Stimulated activated CD4-positive, alpha-beta T cell treated with anti-CD3 and anti-CD28 coated beads, Interleukin-12 subunit alpha, Interleukin-12 subunit beta, amount 100 ng/mL, for 24 hours (primary cell): Measurements from ENCODE around the gene MAGT1.
"Not testable (repeated sequence)": the region's sequence is repeated elsewhere in the genome, so short reads cannot be mapped to it uniquely, and the experiment has no call there.

Experiments used
- DNase-seq, 2 experiments: peaks; one replicate each; pipeline ENCODE4 v3.0.0-alpha.2; 2020; ENCODE audit warnings: low read depth in 2 of 2

MAGT1 gene

DNA sequence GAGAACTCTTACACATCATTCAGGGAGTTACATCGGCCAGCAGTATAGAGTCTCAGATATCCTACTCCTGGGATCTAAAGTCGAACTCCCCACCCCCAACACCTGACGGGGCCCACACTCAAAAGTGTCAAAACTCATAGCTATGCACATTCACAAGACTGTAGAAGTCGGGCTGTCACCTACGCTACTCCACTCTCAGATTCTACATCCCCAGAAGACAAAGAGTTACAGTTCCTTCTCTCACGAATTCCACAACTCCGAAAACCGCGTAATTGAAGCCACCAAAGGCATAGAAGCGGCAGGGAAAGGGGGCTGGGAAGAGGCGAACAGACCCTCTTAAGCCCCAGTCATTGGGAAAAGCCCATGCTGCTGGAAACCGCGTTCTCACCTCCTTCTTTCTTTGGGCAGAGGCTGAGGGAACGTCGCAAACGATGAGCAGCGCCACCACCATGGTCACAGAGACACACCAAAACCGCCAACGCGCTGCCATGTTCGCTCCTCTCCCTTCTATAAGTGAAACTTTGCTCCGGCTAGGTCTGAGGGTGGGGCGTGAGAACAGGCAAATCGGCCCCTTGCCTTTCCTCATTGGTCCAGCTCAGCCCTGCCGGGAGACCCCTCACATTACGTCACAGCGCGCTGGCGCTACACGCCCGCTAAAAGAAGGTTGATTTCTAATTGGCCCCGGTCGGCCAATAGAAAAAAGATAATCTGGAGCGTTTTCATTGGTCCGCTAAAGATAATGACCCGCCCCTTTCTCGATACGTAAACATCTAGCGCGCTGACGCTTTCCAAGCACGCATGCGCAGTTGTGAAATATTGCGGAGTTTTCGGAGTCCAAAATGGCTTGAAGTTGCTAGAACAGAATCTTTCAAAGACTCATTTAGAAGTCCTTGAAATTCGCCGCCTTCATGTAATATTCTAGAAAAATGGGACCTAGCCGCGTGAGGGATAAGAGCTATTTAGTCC lies at the start of gene MAGT1:
Gene MAGT1, minus strand, starts transcription at position 515 of the 966 bp plus-strand sequence. Its CDS starts 25 bp downstream, at position 490.
- DNase-seq = peak; percentile 78 to 81

DNA sequence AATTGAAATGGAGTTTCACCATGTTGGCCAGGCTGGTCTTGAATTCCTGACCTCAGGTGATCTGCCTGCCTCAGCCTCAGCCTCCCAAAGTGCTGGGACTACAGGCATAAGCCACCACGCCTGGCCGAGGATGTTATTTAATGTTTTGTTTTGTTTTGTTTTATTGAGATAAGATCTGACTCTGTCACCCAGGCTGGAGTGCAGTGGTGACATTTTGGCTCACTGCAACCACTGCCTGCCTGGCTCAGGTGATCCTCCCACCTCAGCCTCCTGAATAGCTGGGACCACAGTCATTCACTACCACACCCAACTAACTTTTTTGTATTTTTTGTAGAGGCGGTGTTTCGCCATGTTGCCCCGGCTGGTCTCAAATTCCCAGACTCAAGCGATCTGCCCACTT lies 49.8 kb upstream of the MAGT1 start:
- not testable (repeated sequence) for DNase-seq

DNA sequence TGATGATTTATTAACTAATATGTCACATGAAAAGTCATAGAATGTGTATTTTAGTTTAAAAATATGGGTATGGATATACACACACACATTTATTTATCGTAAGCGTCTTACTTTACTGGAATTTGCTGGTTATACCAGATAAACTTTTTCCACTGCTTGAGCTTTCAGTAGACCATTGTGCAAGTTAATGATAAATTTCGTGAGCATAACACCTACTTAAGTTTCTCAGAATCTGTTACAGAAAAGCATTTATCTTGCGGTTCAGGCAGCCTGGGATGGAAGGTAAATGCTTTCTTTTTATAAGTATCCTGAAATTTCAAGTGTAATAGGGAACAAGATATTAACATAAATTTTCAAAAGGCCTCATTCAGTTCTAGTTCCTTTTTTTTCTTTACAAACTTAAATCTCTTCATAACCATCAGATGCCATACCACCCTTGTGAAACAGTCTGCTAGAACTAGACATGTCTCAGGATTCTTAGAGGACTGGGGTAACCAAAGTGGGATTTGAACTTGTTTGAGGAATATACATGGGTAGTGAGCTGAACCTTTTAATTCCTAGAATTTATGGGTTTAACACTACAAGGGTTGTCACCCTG lies 42.9 kb upstream of the MAGT1 start:
- no peak for DNase-seq

DNA sequence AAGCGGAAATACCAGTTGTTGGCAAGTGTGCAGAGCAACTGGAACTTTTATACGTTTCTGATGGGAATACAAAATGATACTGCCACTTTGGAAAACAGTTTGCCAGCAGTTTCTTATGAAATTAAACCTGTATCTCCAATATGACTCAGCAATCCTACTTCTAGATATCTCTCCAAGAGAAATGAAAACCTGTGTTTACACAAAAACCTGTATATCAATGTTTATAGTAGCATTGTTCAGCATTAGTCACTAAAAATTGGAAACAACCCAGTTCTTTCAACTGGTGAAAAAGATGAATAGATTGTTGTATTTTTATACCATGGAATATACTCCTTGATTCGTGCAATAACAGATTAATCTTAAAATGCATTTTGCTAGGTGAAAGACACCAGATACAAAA lies 42.1 kb upstream of the MAGT1 start:
- no peak for DNase-seq

DNA sequence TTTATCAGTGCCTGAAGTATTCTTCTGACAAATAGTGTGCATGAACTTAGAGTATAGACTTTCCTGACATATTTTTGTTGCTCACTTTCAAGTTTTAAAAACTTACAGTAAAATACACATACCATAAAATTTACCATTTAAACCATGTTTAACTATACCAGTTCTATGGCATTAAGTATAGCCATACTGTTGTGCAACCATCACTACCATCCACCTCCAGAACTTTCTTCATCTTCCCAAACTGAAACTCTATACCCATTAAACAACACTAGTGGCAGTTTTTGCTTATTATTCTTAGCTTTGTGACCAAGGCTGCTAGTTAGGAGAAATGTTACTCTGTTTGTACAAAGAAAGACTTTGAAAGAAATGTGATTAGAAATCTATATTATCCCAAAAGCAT lies 41.1 kb upstream of the MAGT1 start:
- DNase-seq = no peak

DNA sequence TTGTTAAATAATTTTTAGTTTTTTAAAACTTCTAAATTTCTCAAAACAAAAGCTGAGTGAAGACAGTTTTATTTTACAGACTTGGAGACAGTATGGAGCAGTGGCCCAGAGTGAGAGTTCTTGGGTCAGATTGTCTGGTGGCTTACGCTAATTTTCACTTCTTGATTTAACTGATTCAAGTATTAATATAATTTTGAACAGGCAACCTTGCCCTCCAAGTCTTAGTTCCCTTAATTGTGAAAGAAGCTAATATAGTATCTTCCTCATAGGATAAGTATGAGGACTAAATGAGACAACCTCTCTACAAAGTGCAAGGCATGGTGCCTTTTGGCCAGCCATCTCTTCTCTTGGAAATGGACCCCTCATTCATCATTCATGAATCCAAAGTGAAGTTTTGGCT lies 40.7 kb upstream of the MAGT1 start:
- DNase-seq = no peak

DNA sequence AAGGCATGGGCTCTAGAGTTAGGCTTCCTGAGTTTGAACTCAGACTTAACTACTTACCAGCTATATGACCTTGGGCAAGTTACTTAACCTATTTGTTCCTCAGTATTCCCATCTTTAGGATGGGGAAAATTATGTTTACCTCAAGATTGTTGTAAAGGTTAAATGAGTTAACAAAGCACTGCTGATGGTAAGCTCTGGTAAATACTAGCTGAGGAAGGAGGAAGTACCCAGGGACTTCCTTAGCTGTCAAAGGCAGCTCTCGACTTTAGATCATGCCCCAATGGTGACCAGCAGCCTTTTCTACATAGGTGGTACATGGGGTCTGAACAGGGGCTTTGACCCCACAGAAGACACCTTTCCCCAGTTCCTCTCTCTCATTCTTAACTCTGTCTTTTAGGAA lies 35.3 kb upstream of the MAGT1 start:
- no peak for DNase-seq

DNA sequence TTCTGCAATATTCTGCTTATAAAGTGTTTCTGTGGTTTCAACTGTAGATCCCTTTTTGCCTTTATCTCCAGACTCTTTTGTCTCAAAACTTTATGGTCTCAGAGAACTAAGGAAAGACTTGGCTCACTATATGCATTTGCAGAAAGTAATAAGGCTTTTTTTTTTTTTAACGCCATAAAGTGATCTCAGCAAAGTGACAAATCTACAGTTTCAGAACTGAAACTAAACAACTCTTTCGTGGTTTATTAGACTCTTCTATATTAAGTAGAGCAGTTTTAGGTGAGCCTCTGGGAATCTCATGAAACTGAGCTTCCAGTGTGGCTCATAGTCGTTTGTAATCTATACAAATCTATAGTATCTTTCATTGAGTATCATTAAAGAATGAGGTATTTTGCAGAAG lies 30.5 kb upstream of the MAGT1 start:
- DNase-seq = no peak

DNA sequence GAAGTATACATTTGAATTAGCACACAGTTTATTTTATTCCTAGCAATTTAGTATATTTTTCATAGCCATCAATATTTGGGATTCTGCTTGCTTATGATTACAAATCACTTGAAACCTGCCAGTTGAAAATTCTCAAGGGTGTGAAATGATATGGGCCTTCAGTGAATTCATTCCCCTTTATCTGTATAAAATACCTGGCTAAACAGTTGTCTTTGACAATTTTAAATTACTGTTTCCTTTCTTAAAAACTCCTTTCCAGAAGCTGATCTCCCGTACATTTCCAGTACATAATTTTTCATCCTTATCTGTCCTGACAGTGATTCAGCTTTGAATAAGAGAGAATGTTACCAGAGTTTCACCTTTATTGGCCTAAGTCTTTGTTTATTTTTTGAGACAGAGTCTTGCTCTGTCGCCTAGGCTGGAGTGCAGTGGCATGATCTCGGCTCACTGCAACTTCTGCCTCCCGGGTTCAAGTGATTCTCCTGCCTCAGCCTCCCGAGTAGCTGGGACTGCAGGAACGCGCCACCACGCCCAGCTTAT lies 29.2 kb upstream of the MAGT1 start:
- no peak for DNase-seq

DNA sequence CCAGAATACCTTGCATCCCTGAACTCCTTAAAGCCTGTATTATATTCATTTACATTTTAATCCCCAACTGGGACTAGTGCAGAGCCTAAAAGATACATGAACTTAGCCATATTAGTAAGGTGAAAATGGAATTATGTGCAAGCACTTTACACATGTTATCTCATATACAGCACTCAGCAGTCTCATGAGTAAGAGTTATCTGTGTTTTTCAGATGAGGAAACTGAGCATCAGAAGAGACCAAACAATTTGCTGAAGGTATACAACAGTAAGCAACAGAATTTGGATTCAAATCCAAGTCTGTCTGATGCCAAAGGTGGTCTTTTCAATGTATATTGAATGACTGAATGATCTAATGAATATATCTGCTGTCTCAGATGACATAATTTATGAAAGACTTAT lies 27.6 kb upstream of the MAGT1 start:
- no peak for DNase-seq

DNA sequence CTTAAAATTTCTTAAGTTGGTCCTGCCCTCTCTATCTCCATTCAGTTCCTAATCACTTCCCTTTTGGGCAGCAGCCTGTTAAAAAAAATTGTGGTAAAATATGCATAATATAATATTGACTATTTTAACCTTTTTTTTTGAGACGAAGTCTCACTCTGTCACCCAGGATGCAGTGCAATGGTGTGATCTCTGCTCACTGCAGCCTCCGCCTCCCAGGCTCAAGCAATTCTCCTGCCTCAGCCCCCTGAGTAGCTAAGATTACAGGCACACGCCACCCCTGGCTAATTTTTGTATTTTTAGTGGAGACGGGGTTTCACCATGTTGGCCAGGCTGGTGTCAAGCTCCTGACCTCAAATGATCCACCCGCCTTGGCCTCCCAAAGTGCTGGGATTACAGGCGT lies 24.1 kb upstream of the MAGT1 start:
- not testable (repeated sequence) for DNase-seq

DNA sequence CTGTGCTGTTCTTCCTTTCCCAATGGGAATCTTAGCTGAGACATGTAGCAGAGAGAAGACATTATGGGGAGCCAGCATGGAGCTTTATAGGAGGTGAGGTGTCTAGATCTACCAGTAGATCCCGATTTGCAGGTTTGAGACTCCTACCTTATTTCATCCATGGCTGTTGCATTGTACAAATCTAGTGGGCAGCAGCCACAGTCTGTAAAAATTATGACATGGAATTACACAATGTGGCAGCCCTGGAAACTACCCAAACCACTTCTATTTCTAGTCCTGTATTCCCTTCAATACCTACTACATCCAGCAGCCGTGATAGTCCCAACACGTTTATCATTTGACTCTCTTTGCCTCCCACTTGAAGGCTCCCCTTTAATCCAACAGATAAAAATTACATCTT lies 23.3 kb upstream of the MAGT1 start:
- DNase-seq = no peak

DNA sequence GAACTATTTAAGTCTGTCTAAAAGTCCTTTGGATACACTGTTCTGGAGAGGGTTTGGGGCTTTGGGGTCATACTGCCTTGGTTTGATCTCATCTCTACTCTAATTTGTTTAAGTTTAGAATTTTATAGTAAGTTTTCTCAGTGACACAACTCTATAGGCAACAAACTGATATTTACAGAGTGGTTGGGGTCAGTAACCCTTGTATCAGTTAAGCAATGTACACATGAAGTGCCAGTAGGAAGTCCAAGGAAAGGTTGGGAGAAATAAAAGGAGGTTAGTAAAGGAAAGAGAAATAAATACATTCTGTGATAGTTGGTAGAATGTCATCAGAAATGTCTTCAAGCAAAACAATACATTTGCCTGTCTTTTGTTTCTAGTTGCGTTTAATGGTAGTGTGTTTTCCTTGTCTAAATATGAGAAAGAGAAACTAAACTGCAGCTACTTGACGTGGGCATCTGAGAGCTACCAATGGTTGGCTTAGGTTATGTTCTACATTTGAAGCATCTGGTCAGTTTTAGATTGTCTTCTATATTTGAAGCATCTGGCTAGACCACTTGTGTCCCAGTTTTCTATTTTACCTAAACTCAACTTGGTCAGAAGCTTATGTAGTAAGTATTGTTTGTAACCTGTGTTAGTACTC lies 22.2 kb upstream of the MAGT1 start:
- DNase-seq = no peak

DNA sequence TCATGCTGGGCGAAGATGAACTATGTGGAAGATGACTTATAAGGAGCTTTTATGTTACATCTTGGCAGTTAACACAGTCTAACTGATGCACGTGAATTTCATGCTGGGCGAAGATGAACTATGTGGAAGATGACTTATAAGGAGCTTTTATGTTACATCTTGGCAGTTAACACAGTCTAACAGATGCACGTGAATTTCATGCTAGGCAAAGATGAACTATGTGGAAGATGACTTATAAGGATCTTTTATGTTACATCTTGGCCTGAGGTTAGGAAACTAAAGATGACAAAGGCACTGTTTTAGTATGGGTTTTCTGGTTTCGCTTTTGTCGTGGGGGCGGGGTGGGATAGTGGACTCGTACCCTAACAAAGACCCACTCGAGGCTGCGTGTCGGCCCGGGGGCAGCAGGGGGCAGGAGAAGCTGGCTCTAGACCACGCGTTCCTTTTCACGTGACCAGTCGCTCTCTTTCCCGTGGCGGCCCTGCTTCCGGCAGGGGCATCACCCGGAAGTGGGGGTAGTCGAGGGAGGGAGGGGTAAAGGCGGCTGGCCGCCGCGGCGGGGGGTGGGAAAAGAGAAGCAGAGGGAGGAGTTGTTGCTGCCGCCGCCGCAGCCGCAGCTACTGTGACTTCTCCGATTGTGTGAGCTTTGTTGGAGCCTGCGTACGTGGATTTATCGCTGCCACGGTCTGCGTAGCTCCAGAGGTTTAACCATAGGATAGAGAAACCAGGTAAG lies 15.0 kb upstream of the MAGT1 start, which contains the start of gene ATP7A:
Gene ATP7A, plus strand, starts transcription at position 586 of the 733 bp plus-strand sequence. CDS start 60,949 bp downstream, outside the sequence.
- peak; percentile 75 to 82 for DNase-seq

DNA sequence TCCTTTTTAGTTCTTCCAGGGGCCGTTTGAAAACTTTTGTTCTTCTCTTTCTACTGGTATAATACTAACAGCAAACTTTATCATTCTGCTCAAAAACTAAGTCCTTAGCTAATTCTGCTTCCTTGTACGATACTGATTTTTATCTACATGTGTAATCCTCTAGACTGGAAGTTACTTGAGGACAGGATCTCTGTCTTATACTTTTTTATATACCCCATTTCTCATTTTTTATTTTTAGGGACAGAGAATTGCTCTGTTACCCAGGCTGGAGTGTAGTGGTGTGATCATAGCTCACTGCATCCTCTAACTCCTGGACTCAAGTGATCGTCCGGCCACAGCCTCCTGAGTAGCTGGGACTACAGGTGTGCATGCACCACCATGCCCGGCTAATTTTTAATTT lies 6.3 kb upstream of the MAGT1 start:
- no peak for DNase-seq

DNA sequence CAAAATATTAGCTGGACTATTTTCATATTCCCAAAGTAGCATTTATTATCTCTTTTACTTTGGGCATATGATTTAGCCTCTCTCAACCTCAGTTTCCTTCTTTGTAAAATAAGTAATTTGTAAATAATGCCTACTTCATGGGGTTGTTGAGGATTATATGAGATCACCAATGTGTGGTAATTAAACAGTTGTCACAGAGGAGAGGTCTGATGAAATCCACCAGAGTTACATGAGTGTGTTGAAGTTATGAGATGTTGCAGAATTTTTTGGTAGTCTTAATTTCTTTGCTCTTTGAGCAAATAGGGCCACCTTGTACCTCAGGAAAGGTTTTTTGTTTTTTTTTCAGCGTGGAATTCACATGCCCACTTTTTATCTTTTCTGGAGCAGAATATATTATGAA lies 5.5 kb upstream of the MAGT1 start:
- no peak for DNase-seq

DNA sequence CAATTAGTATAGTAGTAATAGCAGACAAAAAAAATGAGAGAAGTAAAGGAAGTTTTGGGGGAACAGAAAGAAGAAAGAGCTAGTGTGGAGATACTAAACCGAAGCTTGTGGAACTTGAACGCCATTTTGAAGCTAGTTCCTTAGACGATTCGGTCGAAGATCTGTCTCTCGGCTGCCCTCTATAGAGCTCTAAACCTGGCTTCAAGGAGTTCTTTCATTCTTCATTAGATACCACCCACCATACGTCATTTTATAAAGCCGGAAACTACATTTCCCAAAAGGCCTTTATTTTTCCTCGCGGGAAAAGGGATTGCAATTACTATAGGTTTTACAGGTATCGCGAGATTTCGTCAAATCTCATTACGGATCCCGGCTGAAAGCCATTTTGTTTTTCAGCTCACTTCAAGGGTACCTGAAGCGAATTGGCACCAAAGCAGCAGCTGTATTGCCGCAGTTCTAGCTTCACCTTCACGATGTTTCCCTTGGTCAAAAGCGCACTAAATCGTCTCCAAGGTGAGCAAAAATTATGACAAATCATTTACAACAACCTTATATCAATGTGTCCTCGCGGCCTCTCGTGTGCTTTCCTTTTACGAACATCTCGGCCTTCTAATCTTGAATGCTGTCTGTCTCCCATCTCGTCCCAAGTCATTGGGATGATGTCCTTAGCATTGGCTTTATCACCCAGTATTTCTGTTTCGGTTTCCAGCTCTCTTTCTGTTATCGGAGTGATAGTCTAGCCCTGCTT lies 4.0 kb upstream of the MAGT1 start, which contains the start of gene COX7B:
Gene COX7B, plus strand, starts transcription at position 388 of the 748 bp plus-strand sequence. Its CDS starts 86 bp downstream, at position 474.
- DNase-seq = peak in 1 of 2 experiments; percentile 33

DNA sequence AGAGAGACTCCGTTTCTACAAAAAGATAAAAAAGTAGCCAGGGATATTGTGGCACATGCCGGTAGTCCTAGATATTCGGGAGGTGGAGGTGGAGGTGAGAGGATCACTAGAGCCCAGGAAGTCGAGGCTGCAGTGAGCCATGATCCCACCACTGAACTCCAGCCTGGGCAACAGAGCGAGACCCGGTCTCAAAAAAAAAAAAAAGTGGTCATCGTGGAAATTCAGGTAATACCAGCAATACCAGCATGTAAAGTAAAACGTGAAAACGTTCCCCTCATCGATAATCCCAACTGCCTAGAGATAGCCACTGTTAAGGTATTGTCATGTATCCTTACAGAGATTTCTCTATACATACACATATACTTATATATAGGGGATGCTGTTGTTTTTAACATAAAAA lies 1.5 kb downstream of the MAGT1 start:
- DNase-seq = no peak

DNA sequence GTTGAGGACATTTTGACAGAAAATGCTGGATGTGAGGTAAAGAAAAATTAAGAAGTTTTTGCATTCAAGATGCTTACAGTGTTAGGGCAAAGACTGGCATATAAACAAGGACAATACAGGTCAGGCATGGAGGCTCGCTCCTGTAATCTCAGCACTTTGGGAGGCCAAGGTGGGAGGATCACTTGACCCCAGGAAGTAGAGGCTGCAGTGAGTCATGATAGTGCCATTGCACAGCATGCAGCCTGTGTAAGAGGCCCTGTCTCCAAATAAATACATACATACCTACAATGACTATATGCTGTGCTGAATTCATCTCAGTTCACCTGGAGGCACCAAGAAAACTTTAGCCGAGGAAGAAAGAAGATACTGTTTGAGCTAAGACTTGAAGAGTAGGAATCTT lies 2.3 kb downstream of the MAGT1 start:
- no peak for DNase-seq

DNA sequence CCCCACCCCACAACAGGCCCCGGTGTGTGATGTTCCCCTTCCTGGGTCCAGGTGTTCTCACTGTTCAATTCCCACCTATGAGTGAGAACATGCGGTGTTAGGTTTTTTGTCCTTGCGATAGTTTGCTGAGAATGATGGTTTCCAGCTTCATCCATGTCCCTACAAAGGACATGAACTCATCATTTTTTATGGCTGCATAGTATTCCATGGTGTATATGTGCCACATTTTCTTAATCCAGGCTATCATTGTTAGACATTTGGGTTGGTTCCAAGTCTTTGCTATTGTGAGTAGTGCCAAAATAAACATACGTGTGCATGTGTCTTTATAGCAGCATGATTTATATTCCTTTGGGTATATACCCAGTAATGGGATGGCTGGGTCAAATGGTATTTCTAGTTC lies 13.8 kb downstream of the MAGT1 start:
- not testable (repeated sequence) for DNase-seq

DNA sequence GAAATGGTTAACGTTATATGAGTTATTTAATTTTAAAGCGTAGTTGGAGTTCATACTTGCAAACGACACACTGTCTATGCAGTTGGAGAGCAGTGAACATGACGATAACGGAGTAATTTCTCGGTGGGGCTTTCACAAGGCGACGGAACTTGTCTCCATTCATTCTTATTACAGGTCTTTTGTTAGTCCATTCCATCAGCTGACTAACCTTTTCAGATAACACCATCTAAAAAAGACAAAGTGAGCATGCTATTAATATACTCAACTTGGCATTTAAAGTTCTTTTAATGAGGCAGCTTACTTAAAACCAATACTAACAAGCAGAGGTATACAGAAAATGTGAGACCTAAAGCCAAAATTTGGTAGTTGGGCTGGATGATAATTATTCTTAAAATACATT lies 19.9 kb downstream of the MAGT1 start:
- no peak for DNase-seq
